ENCODE data around the gene DNAH17. TPM values are rescaled to one million over a fixed set of nuclear protein-coding genes. Genes with fewer than 3 reads are reported as not detected.

The DNAH17 gene
- total RNA-seq, 4 donors from 2014 or later: under 0.01 TPM; not detected in 3

DNA sequence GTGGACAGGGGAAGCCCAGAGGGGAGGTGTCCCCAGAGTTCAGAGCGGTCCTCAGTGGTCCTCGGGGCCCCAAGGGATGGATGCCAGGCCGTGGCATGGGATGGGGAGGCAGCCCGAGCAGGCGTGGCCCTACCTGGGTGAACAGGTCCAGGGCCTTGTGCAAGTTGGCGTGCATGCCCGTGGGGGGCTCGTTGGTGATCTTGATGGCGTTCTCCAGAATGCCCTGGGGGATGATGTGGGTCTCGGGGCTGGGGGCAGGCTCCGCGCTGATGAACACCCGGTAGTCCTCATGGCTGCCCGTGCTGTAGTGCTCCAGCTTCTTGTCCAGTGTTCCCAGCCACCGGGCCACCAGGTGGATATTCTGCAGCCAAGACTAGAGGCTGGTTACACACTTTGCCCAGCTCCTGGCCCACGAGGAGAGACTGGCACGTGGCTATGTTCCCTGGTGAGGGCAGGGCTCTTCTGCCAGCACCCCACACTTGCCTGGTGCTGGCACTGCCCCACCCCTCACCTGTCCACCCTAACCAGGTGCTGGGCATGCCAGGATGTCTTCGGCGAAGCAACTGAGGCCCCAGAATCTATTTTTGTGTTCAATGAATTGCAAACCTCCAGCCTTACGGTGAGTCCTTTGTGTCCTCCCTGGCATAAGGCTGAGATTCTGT, 139.6 kb downstream of the DNAH17 start:
- 65% methylated on average over 2 to 17 of the region's 20 CpGs for WGBS, 2 donors (ENCODE audit: low coverage in 1 of 2)
- intact Hi-C loops (cut with DNase I; ENCODE audit: low total_unique reads): no loop called here

DNA sequence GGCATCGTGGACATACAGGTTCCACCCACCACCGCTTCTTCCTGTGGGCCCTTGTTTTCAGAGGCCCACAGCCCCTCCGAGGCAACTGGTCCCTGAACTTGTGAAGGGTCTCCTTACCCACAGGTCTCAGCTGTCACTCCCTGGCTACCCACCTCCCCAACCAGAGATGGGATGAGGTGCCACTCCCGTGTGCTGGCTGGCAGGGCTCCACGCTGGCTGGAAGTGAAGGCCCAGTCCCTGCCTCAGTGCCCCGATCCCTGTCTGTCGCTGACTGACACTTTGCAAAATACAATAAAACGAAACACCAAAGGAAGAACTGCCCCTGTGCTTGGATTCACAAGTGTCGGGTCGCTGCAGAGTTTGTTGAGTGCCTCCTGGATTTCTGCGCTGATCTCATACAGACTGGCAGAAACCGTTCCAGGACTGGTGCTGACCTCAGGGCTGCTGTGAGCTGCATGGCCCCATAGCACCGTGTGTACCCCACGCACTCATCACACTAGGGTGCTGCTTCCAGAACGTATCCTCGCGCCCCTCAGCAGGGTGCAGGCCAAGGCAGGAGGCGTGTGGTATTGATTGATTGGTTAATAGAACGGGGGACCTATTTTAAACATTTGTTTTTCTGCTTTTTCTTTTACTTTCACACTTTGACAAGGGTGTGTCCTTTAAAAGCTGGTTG, 141.7 kb downstream of the DNAH17 start:
- no peak for DNase-seq
- Histone ChIP-seq H3K4me3 (no peak overlapping the region), H3K9me3 (no peaks in the 10 kb centered on the region), H3K36me3 (no peaks in the 10 kb centered on the region), H3K4me1 (no peaks in the 10 kb centered on the region), H3K27ac (no peak overlapping the region), H3K27me3 (peaks cover 8% of the 10 kb centered on the region)
- intact Hi-C loops (cut with DNase I; ENCODE audit: low total_unique reads): no loop called here
- in situ Hi-C loops (cut with MboI; ENCODE audit: low pct_ligation_motif_present in 1 of 4, low pct_unique_long_range_greater_than_20kb in 1 of 4, low sequenced_read_pairs in 3 of 4): loop anchor here in 1 of 4 donors (25.0 kb wide), 1 partner anchor 348 kb away; no protein-coding TSS in a partner anchor
- 78 to 92% methylated on average over 4 to 19 of the region's 19 CpGs for WGBS, 2 donors (ENCODE audit: low coverage in 1 of 2)
- TF ChIP-seq, protein P1, sequence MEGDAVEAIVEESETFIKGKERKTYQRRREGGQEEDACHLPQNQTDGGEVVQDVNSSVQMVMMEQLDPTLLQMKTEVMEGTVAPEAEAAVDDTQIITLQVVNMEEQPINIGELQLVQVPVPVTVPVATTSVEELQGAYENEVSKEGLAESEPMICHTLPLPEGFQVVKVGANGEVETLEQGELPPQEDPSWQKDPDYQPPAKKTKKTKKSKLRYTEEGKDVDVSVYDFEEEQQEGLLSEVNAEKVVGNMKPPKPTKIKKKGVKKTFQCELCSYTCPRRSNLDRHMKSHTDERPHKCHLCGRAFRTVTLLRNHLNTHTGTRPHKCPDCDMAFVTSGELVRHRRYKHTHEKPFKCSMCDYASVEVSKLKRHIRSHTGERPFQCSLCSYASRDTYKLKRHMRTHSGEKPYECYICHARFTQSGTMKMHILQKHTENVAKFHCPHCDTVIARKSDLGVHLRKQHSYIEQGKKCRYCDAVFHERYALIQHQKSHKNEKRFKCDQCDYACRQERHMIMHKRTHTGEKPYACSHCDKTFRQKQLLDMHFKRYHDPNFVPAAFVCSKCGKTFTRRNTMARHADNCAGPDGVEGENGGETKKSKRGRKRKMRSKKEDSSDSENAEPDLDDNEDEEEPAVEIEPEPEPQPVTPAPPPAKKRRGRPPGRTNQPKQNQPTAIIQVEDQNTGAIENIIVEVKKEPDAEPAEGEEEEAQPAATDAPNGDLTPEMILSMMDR (IDR thresholded peaks at IDR 0.05): no peak
- TF ChIP-seq EP300 (IDR thresholded peaks at IDR 0.05; ENCODE audit: low read depth) (no peak), POLR2A (IDR thresholded peaks at IDR 0.05) (no peak), POLR2AphosphoS5 (IDR thresholded peaks at IDR 0.05) (no peak)

More for the DNA sequence above, 139.6 kb downstream of the DNAH17 start:
- Histone ChIP-seq H3K27me3 (peaks cover 8% of the 10 kb centered on the region), H3K36me3 (no peaks in the 10 kb centered on the region), H3K4me3 (no peak overlapping the region), H3K4me1 (no peaks in the 10 kb centered on the region), H3K27ac (no peak overlapping the region), H3K9me3 (no peaks in the 10 kb centered on the region)
- no peak for TF ChIP-seq POLR2AphosphoS5 (IDR thresholded peaks at IDR 0.05)
- TF ChIP-seq, protein P1 (IDR thresholded peaks at IDR 0.05): no peak
- TF ChIP-seq POLR2A (IDR thresholded peaks at IDR 0.05): no peak
- in situ Hi-C loops (cut with MboI; ENCODE audit: low pct_ligation_motif_present in 1 of 4, low pct_unique_long_range_greater_than_20kb in 1 of 4, low sequenced_read_pairs in 3 of 4): loop anchor here in 1 of 4 donors (25.0 kb wide), 1 partner anchor 350 kb away; no protein-coding TSS in a partner anchor
- no peak for DNase-seq

DNA sequence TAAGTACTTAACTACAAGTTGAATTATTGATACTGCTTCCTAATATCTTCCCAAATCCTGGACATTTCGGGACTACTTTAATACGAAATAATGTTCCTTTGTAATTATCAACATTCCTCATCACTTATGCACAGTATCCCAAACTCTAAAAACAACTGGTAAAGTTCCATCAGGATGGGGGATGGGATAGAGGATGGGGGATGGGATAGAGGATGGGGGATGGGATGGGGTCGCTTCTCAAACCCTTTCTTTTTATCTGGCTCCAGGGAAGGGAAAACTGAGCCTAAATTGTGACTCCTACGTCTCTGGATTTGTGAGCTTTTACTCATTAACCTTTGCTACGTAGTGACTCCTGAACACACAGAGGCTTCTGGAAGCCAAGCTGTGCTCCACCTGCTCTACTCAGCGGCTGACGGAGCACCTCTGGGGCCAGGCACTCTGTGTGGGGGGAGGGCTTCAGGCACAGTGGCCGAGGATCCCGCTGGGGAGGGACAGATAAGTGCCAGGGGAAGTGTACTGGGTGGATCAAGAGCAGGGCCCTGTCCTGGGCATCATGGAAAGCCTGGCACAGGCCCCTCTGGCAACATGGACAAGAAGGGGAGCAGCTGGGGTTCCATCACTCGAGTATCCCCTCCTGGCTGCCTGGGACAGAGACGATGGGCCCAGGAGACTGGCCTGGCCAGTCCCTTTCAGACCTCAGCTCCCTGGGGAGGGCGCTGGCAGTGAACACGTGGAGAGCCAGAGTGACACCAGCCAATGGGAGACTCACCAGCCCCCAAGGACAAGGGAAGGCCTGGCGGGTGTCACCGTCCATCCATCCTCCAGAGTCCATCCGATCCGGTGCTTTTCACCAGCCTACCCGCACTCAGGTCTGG, 142.5 kb downstream of the DNAH17 start:
- in situ Hi-C loops (cut with MboI; ENCODE audit: low pct_ligation_motif_present in 1 of 4, low pct_unique_long_range_greater_than_20kb in 1 of 4, low sequenced_read_pairs in 3 of 4): loop anchor here in 1 of 4 donors (25.0 kb wide), 1 partner anchor 347 kb away; no protein-coding TSS in a partner anchor
- no peaks in the 10 kb centered on the region for H3K4me1 ChIP-seq
- intact Hi-C loops (cut with DNase I; ENCODE audit: low total_unique reads): no loop called here
- H3K4me3 ChIP-seq: no peak overlapping the region
- H3K27ac ChIP-seq: no peak overlapping the region
- TF ChIP-seq, protein P1 (IDR thresholded peaks at IDR 0.05): no peak
- peaks cover 8% of the 10 kb centered on the region for H3K27me3 ChIP-seq
- no peaks in the 10 kb centered on the region for H3K36me3 ChIP-seq
- no peak for DNase-seq
- H3K9me3 ChIP-seq: no peaks in the 10 kb centered on the region
- WGBS, 2 donors (ENCODE audit: low coverage in 1 of 2): 50 to 52% methylated on average over 4 to 16 of the region's 18 CpGs

DNA sequence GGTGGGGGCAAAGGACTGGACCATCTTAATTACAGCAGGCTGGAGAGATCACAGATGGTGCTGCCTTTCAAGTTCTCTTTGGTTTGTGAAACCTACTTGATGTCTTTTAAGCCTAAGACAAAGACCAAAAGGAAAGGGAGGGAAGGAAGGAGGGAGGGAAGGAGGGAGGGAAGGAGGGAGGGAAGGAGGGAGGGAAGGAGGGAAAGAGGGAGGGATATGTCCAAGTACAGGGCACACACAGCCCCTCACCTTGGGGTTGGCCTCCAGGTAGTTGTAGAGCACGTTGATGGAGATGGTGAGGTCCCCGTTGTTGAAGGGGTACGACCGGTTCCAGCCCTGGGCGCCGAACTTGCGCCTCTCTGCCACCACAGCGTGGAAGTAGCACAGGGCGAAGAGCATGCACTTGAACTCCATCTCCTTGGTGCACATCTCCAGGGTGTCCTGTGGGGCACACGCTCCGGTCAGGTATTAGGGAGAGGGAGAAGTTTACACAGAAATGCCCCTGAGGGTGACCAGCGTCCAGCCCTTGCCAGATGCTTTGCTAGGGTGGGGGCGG, 143.3 kb downstream of the DNAH17 start:
- Histone ChIP-seq H3K9me3 (no peaks in the 10 kb centered on the region), H3K27ac (no peak overlapping the region), H3K4me1 (no peaks in the 10 kb centered on the region), H3K4me3 (no peak overlapping the region), H3K27me3 (peaks cover 8% of the 10 kb centered on the region), H3K36me3 (no peaks in the 10 kb centered on the region)
- no peak for DNase-seq
- in situ Hi-C loops (cut with MboI; ENCODE audit: low pct_ligation_motif_present in 1 of 4, low pct_unique_long_range_greater_than_20kb in 1 of 4, low sequenced_read_pairs in 3 of 4) (loop anchor here in 1 of 4 donors (25.0 kb wide), 1 partner anchor 347 kb away; no protein-coding TSS in a partner anchor), intact Hi-C loops (cut with DNase I; ENCODE audit: low total_unique reads) (no loop called here)
- TF ChIP-seq POLR2AphosphoS5 (IDR thresholded peaks at IDR 0.05) (no peak), POLR2A (IDR thresholded peaks at IDR 0.05) (no peak), EP300 (IDR thresholded peaks at IDR 0.05; ENCODE audit: low read depth) (no peak)
- TF ChIP-seq, protein P1 (IDR thresholded peaks at IDR 0.05): no peak
- WGBS, 2 donors (ENCODE audit: low coverage in 1 of 2): 29 to 85% methylated on average over 1 to 13 of the region's 13 CpGs

Data from transverse colon (tissue), 4 donors.